NCI-H524 treated with DMSO at 0.1 percent for 48 hours (cell line): Measurements from ENCODE around the gene IL17B.
"Not testable (repeated sequence)": the region's sequence is repeated elsewhere in the genome, so short reads cannot be mapped to it uniquely, and the experiment has no call there.

Experiments used
- DNase-seq: peaks from one replicate; lab custom pipeline; 2025; lab: John Stamatoyannopoulos, UW

IL17B gene

DNA sequence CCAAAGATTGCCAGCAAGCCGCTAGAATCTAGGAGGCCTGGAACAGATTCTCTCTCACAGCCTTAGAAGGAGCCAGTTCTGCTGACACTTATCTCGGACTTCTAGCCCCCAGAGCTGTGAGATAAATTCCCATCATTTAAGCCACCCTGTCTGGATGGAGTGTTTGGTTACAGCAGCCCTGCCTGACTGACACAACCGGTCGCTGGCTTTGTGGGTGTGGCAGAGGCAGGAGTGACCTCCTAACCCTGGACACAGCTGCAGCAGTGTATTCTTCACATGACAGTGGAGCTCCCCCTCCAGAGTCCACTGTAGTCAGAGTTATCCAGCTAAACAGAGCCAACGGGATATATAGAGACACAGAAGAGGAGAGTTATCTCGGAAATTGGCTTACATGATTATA, 21.2 kb upstream of the IL17B start:
- no peak for DNase-seq

DNA sequence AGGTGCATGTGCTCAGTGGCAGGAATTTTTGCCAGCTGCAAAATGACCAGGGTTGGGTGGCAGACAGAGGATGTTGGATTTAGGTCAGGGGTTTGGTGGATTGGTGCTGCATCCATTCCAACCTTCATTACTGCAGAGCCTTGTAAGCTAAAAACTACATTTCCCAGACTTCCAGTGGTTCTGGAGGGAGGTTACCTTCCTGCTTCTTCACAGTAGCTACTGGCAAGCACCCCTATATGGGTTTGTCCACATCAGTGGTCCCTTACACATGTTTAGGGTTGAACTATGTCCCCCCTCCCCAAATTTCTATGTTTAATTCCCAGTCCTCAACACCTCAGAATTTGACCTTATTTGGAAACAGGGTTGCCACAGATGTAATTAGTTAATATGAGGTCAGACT, 20.7 kb upstream of the IL17B start:
- DNase-seq: no peak

DNA sequence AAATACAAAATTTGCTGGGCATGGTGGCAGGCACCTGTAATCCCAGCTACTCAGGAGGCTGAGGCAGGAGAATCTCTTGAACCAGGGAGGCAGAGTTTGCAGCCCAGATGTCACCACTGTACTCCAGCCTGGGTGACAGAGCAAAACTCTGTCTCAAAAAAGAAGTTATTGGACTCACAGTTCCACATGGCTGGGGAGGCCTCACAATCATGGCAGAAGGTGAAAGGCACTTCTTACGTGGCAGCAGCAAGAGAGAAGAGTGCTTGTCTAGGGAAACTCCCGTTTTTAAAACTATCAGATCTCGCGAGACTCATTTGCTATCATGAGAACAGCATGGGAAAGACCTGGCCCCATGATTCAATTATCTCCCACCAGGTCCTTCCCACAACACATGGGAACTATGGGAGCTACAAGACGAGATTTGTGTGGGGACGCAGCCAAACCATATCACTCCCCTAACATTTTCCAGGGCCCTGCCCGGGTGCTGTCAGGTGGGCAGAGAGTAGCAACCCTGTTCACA, 19.7 kb upstream of the IL17B start:
- DNase-seq: not testable (repeated sequence)

DNA sequence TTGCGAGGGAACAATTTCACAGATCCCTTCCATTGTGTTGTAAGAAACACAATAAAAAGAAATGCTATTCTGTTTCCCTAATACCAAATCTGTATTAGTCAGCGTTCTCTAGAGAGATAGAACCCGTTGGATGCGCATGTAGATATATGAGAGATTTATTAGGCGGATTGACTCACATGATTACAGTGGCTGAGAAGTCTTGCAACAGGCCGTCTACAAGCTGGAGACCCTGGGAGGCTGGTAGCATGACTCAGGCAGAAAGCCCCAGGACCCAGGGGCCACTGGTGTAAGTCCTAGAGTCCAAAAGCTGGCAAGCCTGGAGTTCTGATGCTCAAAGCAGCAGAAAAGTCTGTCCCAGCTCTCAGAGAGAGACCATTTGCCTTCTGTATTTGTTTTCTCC, 18.4 kb upstream of the IL17B start:
- no peak for DNase-seq

DNA sequence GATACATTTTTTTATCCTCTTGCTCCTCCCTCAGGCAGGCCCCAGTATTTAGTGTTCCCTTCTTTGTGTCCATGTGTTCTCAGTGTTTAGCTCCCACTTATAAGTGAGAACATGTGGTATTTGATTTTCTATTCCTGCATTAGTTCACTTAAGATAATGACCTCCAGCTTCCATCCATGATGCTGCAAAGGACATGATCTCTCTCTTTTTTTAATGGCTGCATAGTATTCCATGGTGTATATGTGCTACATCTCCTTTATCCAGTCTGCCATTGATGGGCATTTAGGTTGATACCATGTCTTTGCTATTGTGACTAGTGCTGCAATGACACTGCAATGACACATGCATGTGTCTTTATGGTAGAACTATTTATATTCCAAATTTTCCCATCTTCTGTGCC, 15.9 kb upstream of the IL17B start:
- not testable (repeated sequence) for DNase-seq

DNA sequence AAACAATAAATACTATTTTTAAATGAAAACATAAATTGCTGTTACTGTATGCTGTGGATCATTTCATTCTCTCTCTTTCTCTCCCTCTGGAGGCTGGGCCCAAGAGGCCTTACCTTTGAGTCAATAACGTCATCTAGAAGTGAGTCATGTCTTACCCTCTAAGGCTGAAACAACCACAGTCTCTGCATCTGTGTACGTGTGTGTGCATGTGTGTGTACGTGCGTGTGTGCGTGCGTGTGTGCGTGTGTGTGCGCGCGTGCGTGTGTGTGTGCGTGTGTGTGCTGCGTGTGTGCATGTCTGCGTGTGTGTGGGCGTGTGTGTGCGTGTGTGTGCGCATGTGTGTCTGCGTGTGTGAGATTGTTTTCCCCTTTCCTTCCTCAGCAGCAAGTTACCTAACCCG, 13.6 kb upstream of the IL17B start:
- no peak for DNase-seq

DNA sequence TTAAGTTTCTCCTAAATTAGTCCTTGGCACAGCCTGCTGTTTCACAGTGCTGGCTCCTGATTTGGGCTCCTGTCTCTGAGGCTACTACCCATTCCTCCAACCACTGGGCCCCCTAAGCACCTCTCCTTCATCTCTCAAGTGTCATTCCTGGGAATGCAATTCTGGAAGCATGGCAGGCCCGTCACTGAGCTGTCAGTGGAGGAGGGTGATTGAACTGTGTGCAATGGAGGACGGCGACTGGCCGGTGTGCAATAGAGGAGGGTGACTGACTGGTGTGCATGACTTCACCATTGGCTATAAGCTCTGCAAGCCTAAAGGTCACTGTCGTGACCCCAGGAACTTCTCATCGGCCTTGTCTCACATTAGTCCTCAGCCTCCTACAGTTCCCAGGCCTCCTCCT, 12.4 kb upstream of the IL17B start:
- DNase-seq: no peak

DNA sequence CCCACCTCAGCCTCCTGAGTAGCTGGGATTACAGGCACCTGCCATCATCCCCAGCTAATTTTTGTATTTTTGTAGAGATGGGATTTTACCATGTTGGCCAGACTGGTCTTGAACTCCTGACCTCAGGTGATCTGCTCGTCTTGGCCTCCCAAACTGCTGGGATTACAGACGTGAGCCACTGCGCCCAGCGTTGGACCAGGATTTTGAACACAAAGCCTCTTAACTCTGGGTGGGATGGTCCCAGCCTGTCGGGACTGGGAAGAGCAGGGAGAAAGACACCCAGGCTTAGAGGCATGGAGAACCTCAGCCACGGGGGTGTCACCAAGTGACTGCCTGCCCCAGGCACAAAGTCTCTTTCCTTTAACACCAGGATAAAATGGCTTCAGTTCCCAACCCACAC, 12.0 kb upstream of the IL17B start:
- DNase-seq: not testable (repeated sequence)

DNA sequence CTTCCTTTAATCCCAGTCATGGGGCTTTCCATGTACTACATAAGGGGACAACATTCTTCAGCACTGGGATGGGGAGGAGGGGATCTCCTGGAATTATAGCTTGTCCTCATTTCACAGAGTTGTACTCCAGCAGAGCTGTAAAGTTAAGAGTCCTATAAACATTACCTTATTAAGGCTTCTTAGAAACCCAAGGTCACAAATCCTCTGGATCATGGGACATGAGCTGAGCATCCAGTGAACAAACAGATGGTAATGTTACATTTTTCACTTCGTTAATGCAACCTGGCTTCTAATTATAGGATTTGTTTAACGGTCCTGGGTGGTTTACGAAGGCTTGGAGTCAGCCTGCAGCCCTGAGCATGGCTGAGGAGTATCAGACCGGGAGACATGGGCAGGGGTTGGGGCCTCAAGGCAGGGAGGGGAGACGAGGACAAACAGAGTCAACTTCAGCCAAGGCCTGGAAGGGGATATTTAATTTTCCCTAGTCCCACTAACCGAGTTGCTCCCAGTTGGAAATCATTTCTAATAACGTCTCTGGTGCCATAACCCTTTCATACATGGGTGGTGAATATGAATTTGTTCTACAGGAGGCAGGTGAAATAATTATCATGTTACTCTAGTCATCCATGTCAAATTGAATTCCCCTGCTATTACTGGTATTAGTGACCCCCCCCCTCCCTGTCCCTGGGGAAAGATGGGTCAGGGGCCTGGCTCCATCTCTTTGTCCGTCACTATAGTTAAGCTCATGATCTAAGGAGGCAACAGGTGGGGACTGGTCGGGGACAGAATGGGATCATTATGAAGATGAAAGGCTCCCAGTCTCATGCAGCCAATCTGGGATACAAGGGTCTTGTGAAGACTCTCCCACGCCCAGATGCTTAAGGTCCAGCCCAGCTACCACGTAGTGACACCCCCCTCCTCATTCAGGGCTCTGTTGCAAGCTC, 10.7 kb upstream of the IL17B start:
- peak; percentile 14 for DNase-seq

DNA sequence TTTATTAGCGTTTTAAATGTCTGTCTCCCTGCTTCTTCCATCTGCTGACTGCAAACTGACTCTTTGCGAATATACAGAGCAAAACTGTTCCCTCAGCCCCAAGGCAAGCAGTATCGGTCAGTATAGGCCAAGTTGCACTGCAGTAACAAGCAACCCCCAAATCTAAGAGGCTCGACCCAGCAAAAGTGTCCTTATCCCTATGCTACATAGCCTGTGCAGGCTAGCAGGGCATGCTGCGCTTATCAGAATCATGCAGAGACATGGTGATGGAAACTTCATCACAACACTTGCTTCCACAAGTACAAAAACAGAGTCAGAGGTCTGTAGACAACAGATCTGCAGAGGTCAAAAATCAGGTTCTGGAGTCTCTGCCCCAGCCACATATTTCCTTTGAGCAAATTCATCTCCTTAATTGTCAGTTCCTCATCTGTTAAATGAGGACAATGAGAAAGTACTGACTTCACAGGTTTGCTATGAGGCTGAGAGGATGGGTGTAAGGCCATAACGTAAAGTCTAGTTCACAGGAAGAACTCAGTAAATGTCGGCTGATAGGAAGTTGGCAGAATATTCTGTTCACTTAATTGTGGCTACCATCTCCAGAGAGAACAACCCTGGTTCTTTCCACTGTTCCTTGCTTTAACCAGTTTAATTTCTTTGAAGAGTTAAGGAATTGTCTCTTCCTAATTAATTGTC, 9.6 kb upstream of the IL17B start:
- no peak for DNase-seq

DNA sequence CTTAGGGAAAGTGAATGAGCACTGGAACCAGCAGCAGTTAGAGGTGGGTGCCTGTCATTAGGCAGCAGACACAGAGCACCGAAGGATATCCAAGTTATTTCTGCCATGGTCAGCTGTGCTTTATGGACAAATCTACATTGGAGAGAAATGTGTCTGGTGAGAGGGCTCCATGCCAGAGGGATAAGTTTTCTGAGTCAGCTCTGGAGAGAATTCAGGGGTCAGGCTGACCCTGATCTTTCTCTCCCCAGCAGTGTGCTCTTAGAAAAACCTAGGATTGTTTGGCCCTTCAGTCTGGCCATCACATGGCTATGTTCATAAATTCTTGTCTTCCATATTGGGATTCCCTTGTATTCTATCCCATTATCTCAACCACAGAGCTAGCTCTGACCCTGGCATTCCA, 8.9 kb upstream of the IL17B start:
- no peak for DNase-seq

DNA sequence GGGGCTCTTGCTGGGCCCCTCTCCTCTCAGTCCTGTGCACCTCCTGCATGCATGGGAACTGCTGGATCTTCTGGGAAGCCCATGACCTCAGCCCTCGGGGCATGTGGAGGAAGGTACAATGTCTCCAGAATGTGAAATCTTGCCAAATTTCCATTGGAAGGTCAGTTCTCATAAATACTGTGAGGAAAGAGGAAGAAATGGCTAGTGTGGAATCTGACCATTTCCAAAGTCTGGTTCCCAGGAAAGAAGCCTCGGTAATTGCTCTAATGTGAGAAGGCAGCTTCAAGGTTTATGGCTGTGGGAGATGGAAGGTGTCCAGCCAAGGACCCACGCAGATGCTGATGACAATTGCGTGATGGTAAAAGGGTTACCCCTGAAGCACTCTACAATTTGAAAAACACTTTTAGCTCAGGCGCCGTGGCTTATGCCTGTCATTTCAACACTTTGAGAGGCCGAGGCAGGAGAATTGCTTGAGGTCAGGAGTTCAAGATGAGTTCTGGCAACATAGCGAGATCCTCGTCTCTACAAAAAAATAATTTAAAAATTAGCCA, 8.1 kb upstream of the IL17B start:
- DNase-seq: no peak

DNA sequence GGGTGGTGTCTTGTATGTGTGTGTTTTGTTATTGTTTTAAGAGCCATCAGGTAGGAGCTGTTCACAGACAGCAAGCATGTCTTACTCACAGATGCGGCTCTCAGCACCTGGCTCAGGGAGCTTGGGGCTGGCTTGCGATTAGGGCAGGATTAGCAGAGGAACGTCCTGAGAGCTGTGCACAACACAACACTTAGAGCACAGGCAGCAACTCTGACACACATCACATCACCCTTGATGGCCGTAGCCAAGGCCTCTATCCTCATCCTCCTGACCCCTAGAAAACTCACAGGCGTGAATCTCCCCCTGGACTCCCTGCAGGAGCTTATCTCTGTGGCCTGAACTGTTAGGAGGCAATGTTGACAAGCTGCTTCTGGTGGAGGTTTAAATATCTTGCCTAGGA, 7.1 kb upstream of the IL17B start:
- DNase-seq: no peak

DNA sequence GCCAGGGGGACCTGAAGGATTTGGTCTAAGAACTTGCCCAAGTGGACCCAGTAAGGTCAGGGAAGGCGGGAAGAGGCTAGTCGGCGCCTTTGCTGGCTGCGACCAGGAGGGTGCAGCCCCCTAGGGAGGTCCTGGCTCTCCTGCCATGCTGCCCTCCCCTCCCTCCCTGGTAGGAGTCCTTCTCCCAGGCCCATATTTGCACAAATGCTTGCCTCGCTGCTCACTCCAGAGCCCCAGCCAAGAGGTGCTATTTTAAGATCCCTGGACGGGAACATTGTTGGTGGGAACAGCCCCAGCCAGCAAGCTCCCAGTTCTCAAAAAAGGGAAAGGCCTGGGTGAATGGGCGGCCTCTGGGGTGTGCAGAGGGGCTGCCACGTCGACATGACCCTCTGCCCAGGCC, 4.3 kb upstream of the IL17B start:
- no peak for DNase-seq

DNA sequence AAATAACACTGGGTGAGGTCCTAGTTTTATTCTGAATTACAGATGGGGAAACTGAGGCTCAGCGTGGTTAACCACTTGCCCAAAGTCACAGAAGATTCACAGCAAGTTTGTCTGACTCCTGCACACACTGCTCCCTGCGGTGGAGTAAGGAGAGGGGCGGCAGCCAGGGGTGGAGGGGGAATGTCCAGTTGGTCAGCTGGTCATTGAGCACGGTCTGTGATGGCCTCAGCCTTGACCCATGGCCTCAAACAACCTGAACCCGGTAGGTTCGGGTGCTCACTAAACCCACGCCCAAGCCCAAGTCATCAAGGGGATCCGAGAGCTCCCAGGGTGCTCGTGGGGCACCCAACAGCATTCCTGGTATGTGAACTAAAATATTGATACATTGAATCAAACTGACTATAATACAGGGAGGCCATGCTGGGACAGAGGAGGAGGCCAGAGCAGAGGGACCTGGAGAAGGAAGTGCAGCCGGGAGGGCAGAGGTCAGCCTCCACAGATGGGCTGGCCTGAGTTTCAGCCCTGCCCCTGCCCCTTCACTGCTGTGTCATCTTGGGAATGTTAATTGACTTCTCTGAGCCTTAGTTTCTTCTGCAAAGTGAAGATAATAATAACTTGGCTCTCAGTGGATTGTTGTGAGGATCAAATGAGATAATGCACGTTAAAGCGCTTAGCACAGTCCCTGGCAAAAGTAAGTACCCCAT, 3.6 kb upstream of the IL17B start:
- DNase-seq: no peak

DNA sequence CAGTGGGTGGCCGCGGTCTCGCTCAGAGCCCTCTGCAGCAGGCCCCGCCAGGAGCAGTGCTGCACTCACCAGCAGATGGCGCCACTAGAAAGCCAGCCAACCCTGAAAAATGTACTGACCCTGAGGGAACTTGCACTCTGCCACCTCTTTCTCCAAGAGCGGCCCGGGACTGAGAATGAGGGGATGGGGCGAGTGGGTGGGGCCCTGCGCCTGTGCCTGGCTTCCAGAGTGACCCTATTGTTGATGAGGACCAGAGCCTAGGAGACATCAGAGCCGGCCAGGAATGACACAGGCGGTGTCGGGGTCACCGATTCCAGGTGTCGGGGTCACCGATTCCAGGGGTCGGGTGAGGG, 2.9 kb upstream of the IL17B start:
- no peak for DNase-seq

DNA sequence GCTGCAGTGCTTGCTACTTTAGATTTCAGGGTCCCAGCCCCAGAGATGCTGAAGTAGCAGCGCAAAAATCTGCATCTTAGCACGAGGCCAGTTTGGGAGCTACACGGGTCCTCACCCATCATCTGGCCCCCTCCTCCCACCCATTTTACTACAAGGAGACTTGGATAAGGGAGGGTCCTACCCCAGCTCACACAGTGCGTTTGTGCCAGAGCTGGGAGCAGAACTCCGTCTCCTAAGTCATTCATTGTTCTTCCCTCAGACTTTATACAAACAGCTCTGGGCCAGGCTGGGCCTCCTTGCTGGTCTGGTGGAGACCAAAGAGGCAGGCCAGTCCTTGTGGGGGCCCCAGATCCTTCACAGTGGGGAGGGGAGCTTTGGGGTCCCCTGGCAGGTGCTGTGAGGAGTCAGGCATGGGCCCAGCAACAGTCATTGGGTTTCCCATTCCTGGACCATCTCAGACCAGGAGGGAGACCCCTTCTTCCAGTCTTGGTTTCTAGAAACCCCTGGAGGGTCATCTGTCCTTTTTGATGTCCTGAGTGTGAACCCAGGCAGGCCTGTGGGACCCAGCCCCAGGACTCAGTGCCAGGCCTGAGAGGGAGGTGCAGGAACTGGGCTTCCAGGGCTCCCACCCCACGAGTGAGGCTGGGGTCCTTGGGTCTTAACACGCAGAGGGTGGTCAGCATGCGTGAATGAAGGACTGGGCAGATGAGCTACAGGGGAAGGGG, 2.3 kb upstream of the IL17B start:
- DNase-seq: no peak

DNA sequence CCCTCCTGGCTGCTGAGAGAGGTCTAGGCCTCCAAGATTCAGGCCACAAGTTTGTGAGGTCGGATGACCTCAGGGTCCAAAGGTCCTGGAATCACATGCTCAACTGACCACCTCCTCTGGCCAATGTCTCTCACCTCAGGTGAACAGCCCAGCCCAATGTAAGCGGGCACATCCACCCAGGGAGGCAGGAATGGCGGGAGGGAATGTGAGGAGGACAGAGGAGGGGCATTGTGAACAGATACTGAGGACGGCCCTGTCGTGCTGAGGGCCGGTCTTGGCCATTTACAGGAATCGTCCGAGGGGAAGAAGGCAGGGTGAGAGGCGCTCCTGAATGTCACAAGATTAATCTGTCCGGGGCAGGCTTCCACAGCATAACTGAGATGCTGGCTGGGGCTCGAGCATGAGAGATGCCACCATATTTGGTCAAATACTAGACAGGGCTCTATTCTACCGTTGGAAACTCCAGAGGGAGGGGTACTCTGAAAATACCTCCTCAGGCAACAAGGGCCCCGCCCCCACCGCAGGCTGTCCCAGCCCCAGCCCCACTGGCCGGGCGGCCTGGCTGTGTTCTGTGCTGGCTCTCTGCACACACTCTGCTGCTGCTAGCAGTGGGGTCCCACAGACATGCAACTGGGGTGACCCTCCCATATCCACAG, 1.5 kb upstream of the IL17B start:
- no peak for DNase-seq

DNA sequence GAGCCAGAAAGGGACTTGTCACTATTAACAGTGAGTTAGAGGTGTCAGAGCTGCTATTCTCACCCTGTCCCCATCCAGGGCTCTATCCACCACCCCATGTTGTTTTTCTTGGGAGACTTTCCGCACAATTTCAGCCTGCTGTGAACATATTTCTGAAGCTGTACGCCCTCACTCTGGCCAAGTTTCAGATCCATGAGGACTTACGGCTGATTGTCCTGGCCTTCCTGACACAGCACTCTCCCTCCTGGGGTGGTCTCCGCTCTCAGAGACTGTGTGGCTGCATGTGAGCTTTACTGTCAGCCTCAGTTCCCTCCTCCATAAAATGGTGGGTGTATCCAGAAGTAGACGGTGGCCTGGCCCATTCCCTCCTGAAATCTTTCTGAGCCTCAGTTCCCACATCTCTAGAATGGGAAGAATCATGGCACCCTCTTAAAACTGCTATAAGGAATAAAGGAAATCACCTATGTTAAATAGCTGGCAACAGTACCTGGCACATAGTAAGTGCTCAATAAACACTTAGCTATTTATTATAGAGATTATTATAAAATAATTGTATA, 804 bp upstream of the IL17B start:
- DNase-seq: no peak

DNA sequence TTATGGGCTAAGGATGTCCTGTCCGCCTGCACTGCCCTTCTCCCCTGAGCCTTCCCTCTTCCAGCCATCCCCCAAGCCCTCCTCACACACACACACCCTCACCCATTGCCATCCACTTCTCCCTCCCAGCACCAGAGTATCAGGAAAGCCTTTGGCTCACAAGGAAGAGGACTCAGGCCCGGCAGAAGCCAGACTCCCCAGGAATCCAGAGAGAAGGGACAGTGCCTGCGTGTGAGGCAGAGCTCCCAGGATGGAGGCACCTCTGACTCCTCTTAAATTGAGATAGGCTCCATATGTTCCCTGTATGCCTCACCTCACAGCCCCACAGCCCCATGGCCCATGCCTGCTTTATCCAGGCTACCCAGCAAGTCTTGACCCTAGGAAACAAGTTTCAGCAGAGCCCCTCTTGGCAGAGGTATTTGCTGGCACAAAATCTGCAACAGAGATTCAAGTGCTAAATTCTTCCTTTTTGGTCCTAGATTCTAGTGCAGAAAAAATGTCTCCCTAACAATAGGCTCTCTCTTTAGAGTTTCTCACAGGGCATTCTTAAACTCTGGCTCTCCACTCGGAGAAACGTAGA, 761 bp downstream of the IL17B start:
- no peak for DNase-seq
